ENCODE data around the gene HCFC1. TPM values are rescaled to one million over a fixed set of nuclear protein-coding genes. Genes with fewer than 3 reads are reported as not detected.

The HCFC1 gene
- total RNA-seq, 4 donors from 2014 or later, result 32.6 to 51.6 (median 40.9) TPM

GRCh38 chrX:153968754-153969124, 2.9 kb downstream of the HCFC1 start:
- TF ChIP-seq POLR2A (IDR thresholded peaks at IDR 0.05), result no peak
- TF ChIP-seq CTCF (IDR thresholded peaks at IDR 0.05), result no peak
- DNase-seq (ENCODE audit: low spot score in 2 of 2), result no peak
- intact Hi-C loops (cut with DNase I; ENCODE audit: low total_unique reads), result no loop called here
- 45% methylated on average over 8 of the region's 12 CpGs; no CpG with 5 or more reads in 1 of the 2 donors for WGBS, 2 donors
- H3K4me3 ChIP-seq (ENCODE audit: low read depth, poor library complexity, severe bottlenecking), result no peak overlapping the region

GRCh38 chrX:153968255-153968654, 3.4 kb downstream of the HCFC1 start:
- WGBS, 2 donors, result 63 to 74% methylated on average over 9 of the region's 9 CpGs
- no peak overlapping the region for H3K4me3 ChIP-seq (ENCODE audit: low read depth, poor library complexity, severe bottlenecking)
- intact Hi-C loops (cut with DNase I; ENCODE audit: low total_unique reads), result no loop called here
- no peak for DNase-seq (ENCODE audit: low spot score in 2 of 2)
- TF ChIP-seq CTCF (IDR thresholded peaks at IDR 0.05), result no peak
- TF ChIP-seq POLR2A (IDR thresholded peaks at IDR 0.05), result no peak

GRCh38 chrX:153967536-153968224, 3.9 kb downstream of the HCFC1 start:
- intact Hi-C loops (cut with DNase I; ENCODE audit: low total_unique reads), result no loop called here
- WGBS, 2 donors, result 66 to 74% methylated on average over 16 of the region's 16 CpGs
- TF ChIP-seq CTCF (IDR thresholded peaks at IDR 0.05) (no peak), POLR2A (IDR thresholded peaks at IDR 0.05) (no peak)
- no peak for DNase-seq (ENCODE audit: low spot score in 2 of 2)
- H3K4me3 ChIP-seq (ENCODE audit: low read depth, poor library complexity, severe bottlenecking), result no peak overlapping the region

GRCh38 chrX:153966841-153967535, 4.6 kb downstream of the HCFC1 start:
- TF ChIP-seq CTCF (IDR thresholded peaks at IDR 0.05) (no peak), POLR2A (IDR thresholded peaks at IDR 0.05) (no peak)
- WGBS, 2 donors, result 71 to 76% methylated on average over 3 to 14 of the region's 14 CpGs

GRCh38 chrX:153966283-153966688, 5.3 kb downstream of the HCFC1 start:
- intact Hi-C loops (cut with DNase I; ENCODE audit: low total_unique reads), result no loop called here
- H3K4me3 ChIP-seq (ENCODE audit: low read depth, poor library complexity, severe bottlenecking), result no peak overlapping the region
- TF ChIP-seq POLR2A (IDR thresholded peaks at IDR 0.05) (no peak), CTCF (IDR thresholded peaks at IDR 0.05) (no peak)
- DNase-seq (ENCODE audit: low spot score in 2 of 2), result no peak
- 65 to 84% methylated on average over 11 to 15 of the region's 15 CpGs for WGBS, 2 donors

More at GRCh38 chrX:153966841-153967535, 4.6 kb downstream of the HCFC1 start:
- intact Hi-C loops (cut with DNase I; ENCODE audit: low total_unique reads), result no loop called here
- H3K4me3 ChIP-seq (ENCODE audit: low read depth, poor library complexity, severe bottlenecking), result no peak overlapping the region
- no peak for DNase-seq (ENCODE audit: low spot score in 2 of 2)

All from lower leg skin (tissue), 4 donors.